HepG2 (cell line): ENCODE results near the gene ATP4B. TPM values are rescaled to one million over a fixed set of nuclear protein-coding genes. Genes with fewer than 3 reads are reported as not detected.

Experiments used
- ATAC-seq: fragments of 200-7000 bp; cut with Tn5 transposase; 3 replicates; pipeline ENCODE4 v1.9.1; 2020; ENCODE audit warnings: mild to moderate bottlenecking, moderate library complexity
- BruUV-seq: library from RNA; stranded (reverse); fragments of 400-500 nt; replicated peaks from 2 replicates; lab custom pipeline; 2021; lab: Mats Ljungman, UMichigan
- CTCF ChIA-PET: fragments of 300-600 bp; formaldehyde crosslinking; extraction: SDS; loops from one replicate; lab custom pipeline; 2021; ENCODE audit warnings: low total read pairs, inconsistent platforms, low intra/inter-chr PET ratio; lab: Yijun Ruan, JAX
- POLR2A ChIA-PET: fragments of 350-600 bp; sonication (Branson Sonifier 250); formaldehyde crosslinking; loops from one replicate; lab custom pipeline; 2020; ENCODE audit warnings: antibody characterized with exemption, inconsistent platforms; lab: Yijun Ruan, JAX
- DNase-seq: peaks from one replicate; pipeline ENCODE4 v3.0.0-alpha.2; 2015; ENCODE audit warnings: low spot score
- FAIRE-seq: peaks from 3 replicates; lab custom pipeline; 2011; peaks lifted over from hg19 to GRCh38; lab: Jason Lieb, UNC
- H2AFZ ChIP-seq: one replicate; pipeline ENCODE4 v1.6.1; 2011; ENCODE audit warnings: low read length, inconsistent platforms
- H3K27ac ChIP-seq: fragments of 300-600 bp; 3 replicates; pipeline ENCODE4 v1.8.0; 2011; ENCODE audit warnings: mixed run types, mild to moderate bottlenecking, mixed read lengths, low read length, inconsistent platforms; ENCODE audit not compliant: insufficient read depth; ENCODE audit errors: extremely low read length
- H3K27me3 ChIP-seq, 2 experiments: fragments of 200-600 bp in 1 of 2; 2 replicates in 1 of 2; 3 replicates in 1 of 2; pipeline versions ENCODE4 v1.6.0 to v1.8.0; 2011; ENCODE audit warnings: low read length in 2 of 2, mild to moderate bottlenecking in 2 of 2, moderate library complexity in 2 of 2, inconsistent platforms in 1 of 2; ENCODE audit not compliant: insufficient read depth in 2 of 2, control insufficient read depth in 1 of 2
- H3K36me3 ChIP-seq, 2 experiments: fragments of 200-600 bp in 1 of 2; replicated peaks in 1 of 2; 2 replicates in 1 of 2; 3 replicates in 1 of 2; pipeline versions ENCODE4 v1.5.1 to v1.8.0; 2011; ENCODE audit warnings: low read length in 2 of 2, inconsistent platforms in 1 of 2; ENCODE audit not compliant: insufficient read depth in 2 of 2, control insufficient read depth in 1 of 2
- H3K4me1 ChIP-seq: 2 replicates; pipeline ENCODE4 v1.5.1; 2012; ENCODE audit warnings: low read length, inconsistent platforms; ENCODE audit not compliant: insufficient read depth
- H3K4me2 ChIP-seq: 2 replicates; pipeline ENCODE4 v1.6.0; 2011; ENCODE audit warnings: low read depth, low read length, inconsistent platforms
- H3K4me3 ChIP-seq, 3 experiments: fragments of 200-600 bp in 1 of 3; sonication (generic), shearing (Covaris generic) in 1 of 3; replicated peaks in 1 of 3; 2 replicates each; pipeline ENCODE4 v1.5.1; 2011 to 2016; ENCODE audit warnings: low read length in 3 of 3, inconsistent platforms in 2 of 3, low read depth in 2 of 3, mild to moderate bottlenecking in 2 of 3, control low read depth in 1 of 3, mixed read lengths in 1 of 3; ENCODE audit not compliant: insufficient read depth in 1 of 3
- H3K79me2 ChIP-seq: one replicate; pipeline ENCODE4 v1.6.1; 2011; ENCODE audit warnings: low read length, inconsistent platforms; ENCODE audit not compliant: insufficient read depth
- H3K9ac ChIP-seq: 2 replicates; pipeline ENCODE4 v1.6.0; 2011; ENCODE audit warnings: mild to moderate bottlenecking, low read depth, low read length, inconsistent platforms; ENCODE audit not compliant: insufficient read depth
- H3K9me3 ChIP-seq: 2 replicates; pipeline ENCODE4 v1.5.1; 2012; ENCODE audit warnings: mild to moderate bottlenecking, low read length
- H4K20me1 ChIP-seq: 2 replicates; pipeline ENCODE4 v1.6.0; 2011; ENCODE audit warnings: inconsistent platforms, mild to moderate bottlenecking, low read length, moderate library complexity; ENCODE audit not compliant: insufficient read depth
- EZH2 ChIP-seq: conservative IDR thresholded peaks from 2 replicates; pipeline ENCODE4 v1.6.1; 2012; ENCODE audit warnings: mild to moderate bottlenecking, low read depth, low read length, moderate library complexity
- PHB2 ChIP-seq: fragments of 450-650 bp; IDR thresholded peaks from 2 replicates; pipeline ENCODE4 v1.6.1; 2018; ENCODE audit not compliant: partially characterized antibody
- TGIF2 ChIP-seq: IDR thresholded peaks from 2 replicates; pipeline ENCODE4 v1.6.1; 2016; ENCODE audit warnings: control low read depth, missing compliant biosample characterization
- WGBS: methylation state at CpG from one replicate; pipeline ENCODE4 v1.1.6; 2017; ENCODE audit warnings: low lambda C conversion rate; 5-methylcytosine and 5-hydroxymethylcytosine counted together
- in situ Hi-C: cut with HindIII; loops from 2 replicates; pipeline ENCODE4 v1.10.0; 2017; ENCODE audit warnings: low pct_unique_long_range_greater_than_20kb; ENCODE audit not compliant: extremely low pct_ligation_motif_present
- intact Hi-C: fragments of 100-400 bp; cut with micrococcal nuclease; formaldehyde crosslinking; loops from one replicate; pipeline ENCODE4 v1.10.0; 2022; ENCODE audit not compliant: unreplicated experiment
- polyA plus RNA-seq, 8 experiments: library from polyadenylated mRNA; depleted of rRNA in 3 of 8; stranded (reverse) in 7 of 8; unstranded in 1 of 8; fragments of >200 nt; fragmentation: Illumina TruSeq in 4 of 8; extraction: Trizol in 4 of 8; gene quantifications; 2 replicates each; pipeline versions ENCODE4 v1.2.1 to v1.2.3, GENCODE V29; 2011 to 2016; ENCODE audit warnings: low read depth in 4 of 8, missing spikeins in 1 of 8, mixed read lengths in 1 of 8; ENCODE audit not compliant: insufficient read depth in 1 of 8
- total RNA-seq, 5 experiments: library from RNA; depleted of rRNA; stranded (reverse); fragments of >200 nt; fragmentation: Illumina TruSeq; extraction: Trizol; gene quantifications; 2 replicates each; pipeline ENCODE4 v1.2.3, GENCODE V29; 2016; ENCODE audit warnings: low read depth in 1 of 5
- TF ChIP-seq, protein P1 (sequence below): sonication (generic); formaldehyde crosslinking; IDR thresholded peaks from 2 replicates; pipeline ENCODE4 v1.4.0; 2020; ENCODE audit warnings: missing genetic modification reagents
- TF ChIP-seq, protein P2 (sequence below): IDR thresholded peaks from 2 replicates; pipeline ENCODE4 v1.6.1; 2012; ENCODE audit warnings: inconsistent platforms
- TF ChIP-seq, protein P3 (sequence below): sonication (generic); formaldehyde crosslinking; conservative IDR thresholded peaks from 2 replicates; pipeline ENCODE4 v1.5.0; 2020; ENCODE audit warnings: missing genetic modification reagents
- TF ChIP-seq, protein P4 (sequence below): sonication (generic); formaldehyde crosslinking; IDR thresholded peaks from 2 replicates; pipeline ENCODE4 v1.5.1; 2020; ENCODE audit warnings: missing genetic modification reagents, mild to moderate bottlenecking, borderline replicate concordance
- TF ChIP-seq, protein P5 (sequence below): sonication (generic); formaldehyde crosslinking; IDR thresholded peaks from 2 replicates; pipeline ENCODE4 v1.4.0; 2020; ENCODE audit warnings: mild to moderate bottlenecking, missing genetic modification reagents
- TF ChIP-seq, protein P6 (sequence below): sonication (generic); formaldehyde crosslinking; IDR thresholded peaks from 2 replicates; pipeline ENCODE4 v1.4.0; 2020; ENCODE audit warnings: mild to moderate bottlenecking, missing genetic modification reagents

ATP4B gene
- total and polyA plus RNA-seq, 2 of the 13 experiments (the other 11 are each of a cell fraction or from before 2014, with no cell fraction given), result not detected

DNA sequence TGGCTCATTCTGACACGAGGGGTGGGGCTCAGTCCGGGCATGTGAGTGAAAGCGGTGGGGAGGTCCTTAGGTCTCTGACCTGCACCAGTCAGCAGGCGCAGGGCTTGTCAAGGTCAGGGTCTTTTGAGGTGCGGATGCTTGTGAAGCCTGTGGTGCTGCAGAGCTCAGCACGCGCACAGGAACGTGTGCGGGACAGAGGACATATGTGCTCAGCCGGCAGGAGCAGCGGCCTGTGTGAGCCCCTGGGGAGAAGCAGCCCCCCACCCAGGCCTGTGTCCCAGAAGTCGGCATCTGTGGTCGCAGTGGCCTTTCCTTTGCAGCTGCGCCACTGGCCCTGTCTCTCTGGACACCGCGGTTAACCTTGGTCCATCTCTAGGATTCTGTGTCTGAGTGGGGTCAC, 30.9 kb downstream of the ATP4B start (continued):
- TF ChIP-seq EZH2, result no peak
- TF ChIP-seq, protein P1, sequence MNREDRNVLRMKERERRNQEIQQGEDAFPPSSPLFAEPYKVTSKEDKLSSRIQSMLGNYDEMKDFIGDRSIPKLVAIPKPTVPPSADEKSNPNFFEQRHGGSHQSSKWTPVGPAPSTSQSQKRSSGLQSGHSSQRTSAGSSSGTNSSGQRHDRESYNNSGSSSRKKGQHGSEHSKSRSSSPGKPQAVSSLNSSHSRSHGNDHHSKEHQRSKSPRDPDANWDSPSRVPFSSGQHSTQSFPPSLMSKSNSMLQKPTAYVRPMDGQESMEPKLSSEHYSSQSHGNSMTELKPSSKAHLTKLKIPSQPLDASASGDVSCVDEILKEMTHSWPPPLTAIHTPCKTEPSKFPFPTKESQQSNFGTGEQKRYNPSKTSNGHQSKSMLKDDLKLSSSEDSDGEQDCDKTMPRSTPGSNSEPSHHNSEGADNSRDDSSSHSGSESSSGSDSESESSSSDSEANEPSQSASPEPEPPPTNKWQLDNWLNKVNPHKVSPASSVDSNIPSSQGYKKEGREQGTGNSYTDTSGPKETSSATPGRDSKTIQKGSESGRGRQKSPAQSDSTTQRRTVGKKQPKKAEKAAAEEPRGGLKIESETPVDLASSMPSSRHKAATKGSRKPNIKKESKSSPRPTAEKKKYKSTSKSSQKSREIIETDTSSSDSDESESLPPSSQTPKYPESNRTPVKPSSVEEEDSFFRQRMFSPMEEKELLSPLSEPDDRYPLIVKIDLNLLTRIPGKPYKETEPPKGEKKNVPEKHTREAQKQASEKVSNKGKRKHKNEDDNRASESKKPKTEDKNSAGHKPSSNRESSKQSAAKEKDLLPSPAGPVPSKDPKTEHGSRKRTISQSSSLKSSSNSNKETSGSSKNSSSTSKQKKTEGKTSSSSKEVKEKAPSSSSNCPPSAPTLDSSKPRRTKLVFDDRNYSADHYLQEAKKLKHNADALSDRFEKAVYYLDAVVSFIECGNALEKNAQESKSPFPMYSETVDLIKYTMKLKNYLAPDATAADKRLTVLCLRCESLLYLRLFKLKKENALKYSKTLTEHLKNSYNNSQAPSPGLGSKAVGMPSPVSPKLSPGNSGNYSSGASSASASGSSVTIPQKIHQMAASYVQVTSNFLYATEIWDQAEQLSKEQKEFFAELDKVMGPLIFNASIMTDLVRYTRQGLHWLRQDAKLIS (CRISPR knock-in tag), result no peak
- TF ChIP-seq PHB2, result no peak
- TF ChIP-seq, protein P2, sequence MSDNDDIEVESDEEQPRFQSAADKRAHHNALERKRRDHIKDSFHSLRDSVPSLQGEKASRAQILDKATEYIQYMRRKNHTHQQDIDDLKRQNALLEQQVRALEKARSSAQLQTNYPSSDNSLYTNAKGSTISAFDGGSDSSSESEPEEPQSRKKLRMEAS, result no peak
- TF ChIP-seq, protein P3, sequence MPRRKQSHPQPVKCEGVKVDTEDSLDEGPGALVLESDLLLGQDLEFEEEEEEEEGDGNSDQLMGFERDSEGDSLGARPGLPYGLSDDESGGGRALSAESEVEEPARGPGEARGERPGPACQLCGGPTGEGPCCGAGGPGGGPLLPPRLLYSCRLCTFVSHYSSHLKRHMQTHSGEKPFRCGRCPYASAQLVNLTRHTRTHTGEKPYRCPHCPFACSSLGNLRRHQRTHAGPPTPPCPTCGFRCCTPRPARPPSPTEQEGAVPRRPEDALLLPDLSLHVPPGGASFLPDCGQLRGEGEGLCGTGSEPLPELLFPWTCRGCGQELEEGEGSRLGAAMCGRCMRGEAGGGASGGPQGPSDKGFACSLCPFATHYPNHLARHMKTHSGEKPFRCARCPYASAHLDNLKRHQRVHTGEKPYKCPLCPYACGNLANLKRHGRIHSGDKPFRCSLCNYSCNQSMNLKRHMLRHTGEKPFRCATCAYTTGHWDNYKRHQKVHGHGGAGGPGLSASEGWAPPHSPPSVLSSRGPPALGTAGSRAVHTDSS (CRISPR knock-in tag), result no peak

DNA sequence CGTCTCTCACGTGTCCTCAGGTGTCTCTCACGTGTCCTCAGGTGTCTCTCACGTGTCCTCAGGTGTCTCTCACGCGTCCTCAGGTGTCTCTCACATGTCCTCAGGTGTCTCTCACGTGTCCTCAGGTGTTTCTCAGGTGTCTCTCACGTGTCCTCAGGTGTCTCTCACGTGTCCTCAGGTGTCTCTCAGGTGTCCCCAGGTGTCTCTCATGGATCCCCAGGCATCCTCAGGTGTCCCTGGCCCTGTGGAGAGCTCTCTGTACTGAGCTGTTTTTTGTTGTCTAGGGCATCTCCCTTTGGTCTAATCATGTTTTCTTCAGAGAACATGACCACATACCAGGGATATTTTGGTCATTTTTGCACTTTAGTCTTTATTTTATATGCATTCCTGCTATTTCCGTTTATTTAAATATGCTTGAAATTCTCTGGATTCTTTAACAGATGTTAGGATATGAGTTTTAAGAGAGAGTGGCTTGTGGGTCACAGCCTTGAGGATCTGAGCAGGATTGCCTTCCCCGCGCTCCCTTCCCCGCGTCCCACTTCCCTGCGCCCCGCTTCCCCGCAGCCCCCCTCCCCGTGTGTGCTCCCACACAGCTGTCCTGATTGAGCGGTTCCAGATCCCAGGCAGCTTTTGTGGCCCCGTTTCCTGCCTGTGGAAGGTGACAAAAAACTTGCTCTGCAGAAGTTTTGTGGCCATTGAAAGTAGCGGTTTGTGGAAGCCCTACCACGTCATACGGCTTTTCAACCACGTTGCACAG, 31.9 kb downstream of the ATP4B start:
- Histone ChIP-seq H2AFZ (no peak overlapping the region), H3K9ac (no peak overlapping the region), H3K27me3 (no peaks in the 10 kb centered on the region), H3K4me1 (no peaks in the 10 kb centered on the region), H3K79me2 (peaks cover 7% of the 10 kb centered on the region), H3K4me3 (no peak overlapping the region), H3K9me3 (no peaks in the 10 kb centered on the region), H3K36me3 (peaks cover 18 to 56% of the 10 kb centered on the region in 2 experiments), H4K20me1 (no peaks in the 10 kb centered on the region), H3K4me2 (no peak overlapping the region), H3K27ac (no peak overlapping the region)
- intact Hi-C loops, result no loop called here
- ChIA-PET CTCF (no interaction called here), POLR2A (no interaction called here)
- no peak for DNase-seq
- BruUV-seq, result no TSS peak
- WGBS, result 97% methylated on average over 24 of the region's 24 CpGs
- in situ Hi-C loops, result no loop called here
- FAIRE-seq, result no peak
- ATAC-seq, result no peak
- TF ChIP-seq TGIF2, result no peak
- TF ChIP-seq, protein P4, sequence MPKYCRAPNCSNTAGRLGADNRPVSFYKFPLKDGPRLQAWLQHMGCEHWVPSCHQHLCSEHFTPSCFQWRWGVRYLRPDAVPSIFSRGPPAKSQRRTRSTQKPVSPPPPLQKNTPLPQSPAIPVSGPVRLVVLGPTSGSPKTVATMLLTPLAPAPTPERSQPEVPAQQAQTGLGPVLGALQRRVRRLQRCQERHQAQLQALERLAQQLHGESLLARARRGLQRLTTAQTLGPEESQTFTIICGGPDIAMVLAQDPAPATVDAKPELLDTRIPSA, result no peak
- TF ChIP-seq, protein P5, sequence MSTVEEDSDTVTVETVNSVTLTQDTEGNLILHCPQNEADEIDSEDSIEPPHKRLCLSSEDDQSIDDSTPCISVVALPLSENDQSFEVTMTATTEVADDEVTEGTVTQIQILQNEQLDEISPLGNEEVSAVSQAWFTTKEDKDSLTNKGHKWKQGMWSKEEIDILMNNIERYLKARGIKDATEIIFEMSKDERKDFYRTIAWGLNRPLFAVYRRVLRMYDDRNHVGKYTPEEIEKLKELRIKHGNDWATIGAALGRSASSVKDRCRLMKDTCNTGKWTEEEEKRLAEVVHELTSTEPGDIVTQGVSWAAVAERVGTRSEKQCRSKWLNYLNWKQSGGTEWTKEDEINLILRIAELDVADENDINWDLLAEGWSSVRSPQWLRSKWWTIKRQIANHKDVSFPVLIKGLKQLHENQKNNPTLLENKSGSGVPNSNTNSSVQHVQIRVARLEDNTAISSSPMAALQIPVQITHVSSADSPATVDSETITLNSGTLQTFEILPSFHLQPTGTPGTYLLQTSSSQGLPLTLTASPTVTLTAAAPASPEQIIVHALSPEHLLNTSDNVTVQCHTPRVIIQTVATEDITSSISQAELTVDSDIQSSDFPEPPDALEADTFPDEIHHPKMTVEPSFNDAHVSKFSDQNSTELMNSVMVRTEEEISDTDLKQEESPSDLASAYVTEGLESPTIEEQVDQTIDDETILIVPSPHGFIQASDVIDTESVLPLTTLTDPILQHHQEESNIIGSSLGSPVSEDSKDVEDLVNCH (CRISPR knock-in tag), result no peak
- TF ChIP-seq, protein P6, sequence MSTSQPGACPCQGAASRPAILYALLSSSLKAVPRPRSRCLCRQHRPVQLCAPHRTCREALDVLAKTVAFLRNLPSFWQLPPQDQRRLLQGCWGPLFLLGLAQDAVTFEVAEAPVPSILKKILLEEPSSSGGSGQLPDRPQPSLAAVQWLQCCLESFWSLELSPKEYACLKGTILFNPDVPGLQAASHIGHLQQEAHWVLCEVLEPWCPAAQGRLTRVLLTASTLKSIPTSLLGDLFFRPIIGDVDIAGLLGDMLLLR (CRISPR knock-in tag), result no peak
